AG20443 (cell line): ENCODE results near the gene CENPM.

Experiments
- DNase-seq: peaks from one replicate; pipeline ENCODE4 v3.0.0; 2012; ENCODE audit warnings: low spot score, mixed read lengths

CENPM gene

DNA sequence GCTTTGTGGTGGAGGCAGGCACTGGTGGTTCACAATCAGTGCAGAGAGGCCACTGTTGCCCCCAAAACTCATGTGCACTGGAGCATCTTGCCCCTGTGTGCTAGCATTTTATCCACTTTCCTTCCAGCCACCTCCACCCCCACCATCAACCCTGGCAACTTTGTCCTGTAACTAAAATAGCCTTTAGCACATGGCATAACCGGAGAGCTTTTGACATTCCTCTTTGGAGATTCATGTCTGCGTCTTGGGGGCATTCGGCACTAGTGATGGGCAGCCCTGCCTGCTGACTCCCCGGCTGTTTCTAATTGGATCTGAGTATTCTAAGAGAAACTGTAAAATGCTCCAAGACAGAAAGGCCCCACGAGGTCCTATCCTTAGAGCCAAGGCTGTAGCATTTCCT, 47.8 kb downstream of the CENPM start:
- no peak for DNase-seq

DNA sequence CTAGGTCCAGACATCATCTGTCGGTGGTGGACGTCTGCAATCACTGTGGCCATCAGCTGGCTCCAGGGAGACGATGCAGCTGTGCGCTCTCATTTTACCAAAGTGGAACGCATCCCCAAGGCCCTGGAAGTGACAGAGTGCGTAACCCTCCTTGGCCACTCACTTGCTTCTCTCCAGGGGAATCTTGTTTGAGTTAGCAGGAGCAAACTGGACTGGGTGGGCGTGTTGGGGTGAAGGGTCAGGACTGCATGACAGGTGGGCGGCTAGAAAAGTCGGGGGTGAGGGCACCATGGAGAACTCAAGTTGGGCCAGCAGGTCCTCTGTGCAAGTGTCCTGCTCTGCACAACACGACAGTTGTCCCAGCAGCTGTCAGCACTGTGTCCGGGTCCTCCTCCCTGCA, 48.3 kb downstream of the CENPM start:
- no peak for DNase-seq

DNA sequence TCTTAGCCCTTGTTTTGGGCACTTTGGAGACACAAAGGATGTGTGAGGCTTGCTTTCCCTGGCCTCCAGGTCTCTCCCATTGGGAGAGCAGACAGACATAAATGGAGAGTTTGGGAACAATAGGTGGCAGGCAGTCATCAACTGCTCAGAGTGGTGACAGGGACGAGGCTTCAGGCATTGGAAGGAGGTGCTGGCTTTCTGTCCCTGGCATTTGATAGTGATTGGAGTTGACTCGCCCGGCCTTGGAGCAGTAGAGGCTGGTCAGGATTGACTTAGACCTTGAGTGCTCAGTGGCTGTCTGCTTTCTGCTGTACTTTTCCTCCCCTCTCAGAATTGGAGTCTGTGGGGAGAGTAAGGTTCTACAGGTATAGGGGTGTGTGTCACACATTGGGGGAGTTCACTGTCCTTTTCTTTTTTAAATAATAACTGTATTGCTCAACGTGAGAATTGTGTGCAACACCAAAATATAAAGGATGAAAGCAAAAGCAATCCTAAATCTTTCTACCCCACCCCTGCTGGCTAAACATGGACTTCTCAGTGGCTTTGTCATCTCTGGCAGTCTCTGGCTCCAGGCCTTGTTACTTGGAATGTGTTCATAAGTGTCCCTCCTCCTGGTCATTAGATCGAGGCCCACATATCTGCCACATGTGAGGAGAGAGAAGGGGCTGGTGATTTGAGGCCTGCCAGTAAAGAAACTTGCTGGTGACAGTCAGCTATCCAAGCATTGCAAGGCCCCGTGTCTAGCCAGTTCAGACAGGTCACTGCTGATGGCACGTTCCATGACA, 53.2 kb downstream of the CENPM start:
- DNase-seq: no peak

DNA sequence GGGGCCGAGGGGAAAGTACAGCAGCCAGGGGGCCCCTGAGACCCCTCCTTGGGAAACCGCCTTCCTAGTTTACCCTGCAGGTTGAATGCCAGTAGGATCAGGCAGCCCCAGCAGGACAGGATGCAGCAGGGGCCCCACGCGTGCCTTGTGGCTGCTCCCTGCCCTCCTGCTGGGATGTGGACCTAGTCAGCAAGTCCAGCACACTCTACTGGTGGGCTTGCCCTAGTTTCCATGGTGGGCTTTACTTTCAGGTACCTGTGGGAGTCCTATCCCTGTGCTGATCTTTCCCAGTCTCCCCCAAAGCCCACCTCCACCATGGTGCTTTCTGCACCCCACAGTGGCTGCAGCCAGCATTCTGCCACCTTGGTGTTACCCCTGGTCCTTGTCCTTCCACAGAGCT, 54.2 kb downstream of the CENPM start:
- no peak for DNase-seq

DNA sequence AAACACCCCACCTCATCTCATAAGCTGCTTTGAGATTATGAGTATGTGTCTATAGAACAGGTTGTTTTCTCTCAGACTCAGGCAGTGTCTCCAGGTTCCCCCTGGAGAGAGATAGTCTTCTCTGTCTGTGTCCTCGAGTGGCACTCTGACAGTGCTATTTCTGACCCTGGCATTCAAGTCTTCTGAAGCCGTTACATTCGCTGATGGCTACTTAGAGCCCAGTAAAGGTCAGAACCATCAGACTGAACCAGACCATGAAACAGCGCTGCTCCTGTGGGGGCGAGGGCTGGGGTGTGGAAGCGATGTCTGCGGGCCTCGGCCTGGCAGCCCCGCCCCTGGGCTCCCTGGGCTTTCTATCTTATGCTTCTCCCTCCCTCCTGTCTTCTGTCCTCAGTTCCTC, 55.5 kb downstream of the CENPM start:
- DNase-seq: no peak
